Astrocyte of the cerebellum (primary cell): Measurements from ENCODE around the gene SLC25A53.

ENCODE experiments used
- DNase-seq: peaks from one replicate; pipeline ENCODE4 v3.0.0-alpha.2; 2011; ENCODE audit warnings: low read depth
- H3K4me3 ChIP-seq: 2 replicates; pipeline ENCODE4 v1.5.1; 2011; ENCODE audit warnings: mild to moderate bottlenecking, low read depth, low read length, moderate library complexity
- in situ Hi-C: cut with HindIII; loops from 2 replicates; pipeline ENCODE4 v1.10.0; 2017; ENCODE audit warnings: low sequenced_read_pairs
- TF ChIP-seq, protein P1 (sequence below): IDR thresholded peaks from 2 replicates; pipeline ENCODE4 v1.5.1; 2012; ENCODE audit warnings: low read length, low read depth, moderate library complexity, mild to moderate bottlenecking; ENCODE audit errors: missing control alignments

The SLC25A53 gene, protein sequence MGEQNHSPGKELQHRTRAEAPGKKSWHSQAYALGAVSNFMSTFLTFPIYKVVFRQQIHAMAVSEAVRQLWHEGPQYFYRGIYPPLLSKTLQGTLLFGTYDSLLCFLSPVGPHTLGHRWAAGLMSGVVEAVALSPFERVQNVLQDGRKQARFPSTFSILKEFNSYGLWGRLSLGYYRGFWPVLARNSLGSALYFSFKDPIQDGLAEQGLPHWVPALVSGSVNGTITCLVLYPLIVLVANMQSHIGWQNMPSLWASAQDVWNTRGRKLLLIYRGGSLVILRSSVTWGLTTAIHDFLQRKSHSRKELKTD

DNA sequence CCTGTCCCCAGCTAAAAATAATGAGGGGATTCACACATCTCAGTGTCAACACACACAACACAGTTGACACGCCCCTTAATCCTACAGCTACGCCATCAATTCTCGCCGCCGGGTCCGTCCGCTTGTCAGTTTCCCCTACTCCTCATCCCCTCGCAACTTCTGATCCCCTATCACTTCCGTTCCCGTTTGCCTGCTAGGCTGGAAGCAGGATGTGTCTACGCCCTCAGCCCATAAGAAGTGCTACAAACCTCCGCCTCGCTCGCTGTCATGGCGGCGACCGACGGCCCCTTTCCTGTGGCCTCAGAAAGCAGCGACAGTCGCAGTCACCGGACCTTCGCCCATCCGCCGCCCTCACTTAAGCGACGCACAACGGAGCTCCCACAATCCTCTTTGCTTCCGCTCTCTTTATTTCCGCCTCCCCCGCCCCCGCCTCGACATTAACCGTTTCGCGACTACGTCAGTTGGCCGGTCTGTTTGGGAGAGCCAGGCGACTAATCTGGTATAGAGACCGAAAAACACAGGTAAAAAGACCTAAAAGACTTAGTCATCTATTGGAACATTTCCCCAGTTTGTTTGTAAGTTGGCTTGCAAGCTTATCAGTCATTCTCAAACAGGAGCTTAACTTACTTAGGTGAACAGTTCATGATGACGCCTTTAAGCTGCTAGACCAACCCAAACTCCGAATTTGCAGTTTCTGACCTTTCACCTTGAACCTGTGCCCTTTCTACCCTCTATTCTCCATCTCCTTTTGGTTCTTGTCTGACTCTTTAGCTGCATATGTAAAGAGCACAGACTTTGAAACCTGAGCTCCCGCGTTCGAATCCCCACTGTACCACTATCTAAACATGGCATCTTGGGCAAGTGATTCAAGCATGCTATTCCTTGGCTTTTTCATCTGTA, at the start of gene SLC25A53:
TSS of gene SLC25A53 (minus strand) at position 380 of the 900 bp plus-strand sequence. CDS start 51,752 bp downstream, outside the sequence.
- peak; percentile 35 for DNase-seq
- in situ Hi-C loops = no loop called here

DNA sequence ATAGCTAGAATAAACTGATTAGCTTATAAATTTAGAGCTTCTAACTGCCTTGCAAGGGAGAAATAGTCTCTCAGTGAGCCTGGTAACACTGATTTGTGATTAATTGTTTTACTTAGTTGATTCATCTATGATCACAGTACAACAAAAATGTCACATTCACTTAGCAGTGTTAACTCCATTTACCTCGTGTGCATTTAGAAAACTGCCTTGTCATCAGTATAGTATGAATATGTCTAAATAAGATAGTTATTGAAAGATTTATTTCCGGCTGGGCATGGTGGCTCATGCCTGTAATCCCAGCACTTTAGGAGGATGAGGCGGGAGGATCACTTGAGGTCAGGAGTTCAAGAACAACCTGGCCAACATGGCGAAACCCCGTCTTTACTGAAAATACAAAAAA, 48.7 kb upstream of the SLC25A53 start:
- in situ Hi-C loops = no loop called here
- no peak for DNase-seq
- TF ChIP-seq, protein P1, sequence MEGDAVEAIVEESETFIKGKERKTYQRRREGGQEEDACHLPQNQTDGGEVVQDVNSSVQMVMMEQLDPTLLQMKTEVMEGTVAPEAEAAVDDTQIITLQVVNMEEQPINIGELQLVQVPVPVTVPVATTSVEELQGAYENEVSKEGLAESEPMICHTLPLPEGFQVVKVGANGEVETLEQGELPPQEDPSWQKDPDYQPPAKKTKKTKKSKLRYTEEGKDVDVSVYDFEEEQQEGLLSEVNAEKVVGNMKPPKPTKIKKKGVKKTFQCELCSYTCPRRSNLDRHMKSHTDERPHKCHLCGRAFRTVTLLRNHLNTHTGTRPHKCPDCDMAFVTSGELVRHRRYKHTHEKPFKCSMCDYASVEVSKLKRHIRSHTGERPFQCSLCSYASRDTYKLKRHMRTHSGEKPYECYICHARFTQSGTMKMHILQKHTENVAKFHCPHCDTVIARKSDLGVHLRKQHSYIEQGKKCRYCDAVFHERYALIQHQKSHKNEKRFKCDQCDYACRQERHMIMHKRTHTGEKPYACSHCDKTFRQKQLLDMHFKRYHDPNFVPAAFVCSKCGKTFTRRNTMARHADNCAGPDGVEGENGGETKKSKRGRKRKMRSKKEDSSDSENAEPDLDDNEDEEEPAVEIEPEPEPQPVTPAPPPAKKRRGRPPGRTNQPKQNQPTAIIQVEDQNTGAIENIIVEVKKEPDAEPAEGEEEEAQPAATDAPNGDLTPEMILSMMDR = no peak
- no peak overlapping the region for H3K4me3 ChIP-seq

More for the DNA sequence above, at the start of gene SLC25A53:
- peak within 1 kb of the TSS; percentile 67 for H3K4me3 ChIP-seq
- TF ChIP-seq, protein P1 = no peak

DNA sequence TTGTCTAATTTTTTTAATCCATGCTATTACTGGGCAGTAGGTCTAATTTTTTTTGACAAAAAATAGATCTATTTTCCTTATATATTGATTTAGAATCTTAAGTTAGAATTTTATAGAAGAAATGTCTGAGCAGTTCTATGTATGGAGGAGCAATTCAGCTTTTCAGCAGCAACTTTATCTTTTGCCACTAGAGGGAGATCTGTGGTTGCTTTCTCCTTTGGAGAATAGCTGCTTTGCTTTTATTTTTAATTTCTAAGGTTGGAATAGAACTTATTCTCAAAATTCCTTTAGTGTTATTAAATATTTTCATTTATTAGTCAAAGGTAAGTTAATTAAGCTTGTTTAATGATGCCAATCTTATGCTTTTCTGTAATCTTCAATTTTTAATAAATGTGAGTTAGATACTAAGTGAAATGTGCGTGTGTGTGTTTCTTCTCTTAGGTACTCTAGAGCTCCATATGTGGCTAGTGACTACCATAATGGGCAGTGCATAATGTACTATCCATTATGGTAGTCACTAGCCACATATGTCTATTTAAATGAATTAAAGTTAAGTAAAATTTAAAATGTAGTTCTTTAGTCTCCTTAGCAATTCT, 38.8 kb upstream of the SLC25A53 start:
- TF ChIP-seq, protein P1 = peak; percentile 81
- in situ Hi-C loops = no loop called here
- H3K4me3 ChIP-seq = no peak overlapping the region
- peak; percentile 2 for DNase-seq

DNA sequence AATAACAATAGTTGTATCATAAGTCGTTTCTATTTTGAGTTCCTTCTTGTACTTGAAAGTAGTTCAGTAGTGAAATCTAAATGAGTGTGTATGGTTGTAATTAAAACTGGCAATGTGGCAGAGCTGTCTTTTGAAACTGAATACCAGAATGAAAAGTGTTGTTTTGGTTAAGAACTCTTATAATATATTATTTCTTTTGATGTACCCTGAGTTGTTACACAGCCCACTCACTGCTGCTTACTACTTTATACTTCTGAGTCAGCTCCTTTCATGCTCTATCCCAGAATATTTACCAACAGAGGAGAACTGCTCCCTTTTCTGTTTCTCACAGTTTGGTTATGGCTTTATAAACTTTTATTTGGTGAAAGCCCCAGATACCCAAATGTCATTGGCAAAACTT, 38.2 kb upstream of the SLC25A53 start:
- in situ Hi-C loops = no loop called here
- DNase-seq = no peak
- no peak overlapping the region for H3K4me3 ChIP-seq
- TF ChIP-seq, protein P1 = no peak

DNA sequence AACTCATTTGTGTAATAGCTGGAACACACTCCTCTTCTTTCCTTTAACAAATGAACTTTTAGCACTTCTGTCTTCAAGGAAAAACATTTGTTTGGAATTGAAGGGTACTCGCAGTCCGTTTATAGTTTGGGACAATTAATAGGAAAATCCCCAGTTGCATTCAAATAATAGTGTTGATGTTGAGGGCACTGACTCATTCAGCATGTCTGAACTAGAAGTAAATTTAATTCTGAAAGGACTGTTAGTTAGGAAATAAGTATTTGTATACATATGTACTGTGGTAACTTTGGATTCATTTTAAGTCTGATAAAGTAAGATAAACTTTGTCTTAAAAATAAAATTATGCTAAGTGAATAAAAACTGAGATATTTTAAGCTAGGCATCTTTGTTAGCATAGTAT, 36.7 kb upstream of the SLC25A53 start:
- no peak for DNase-seq
- in situ Hi-C loops = no loop called here
- H3K4me3 ChIP-seq = no peak overlapping the region
- TF ChIP-seq, protein P1 = no peak

DNA sequence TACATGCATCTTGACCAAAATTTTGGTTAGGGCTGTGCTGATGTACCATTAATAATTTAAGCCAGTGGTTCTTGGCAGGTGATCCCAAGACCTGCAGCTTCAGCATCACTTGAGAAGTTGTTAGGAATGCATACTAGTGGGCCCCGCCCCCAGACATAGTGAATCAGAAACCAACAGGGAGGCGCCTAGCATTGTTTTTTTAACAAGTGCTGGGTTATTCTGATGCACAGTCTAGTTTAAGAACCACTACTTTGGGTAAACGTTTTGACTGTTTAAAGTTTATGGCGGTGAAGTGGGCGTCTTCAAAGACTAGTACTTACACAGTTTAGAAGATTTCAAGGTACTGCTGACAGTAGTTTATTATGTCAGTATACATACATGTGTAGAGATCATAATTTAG, 33.0 kb upstream of the SLC25A53 start:
- in situ Hi-C loops = no loop called here
- TF ChIP-seq, protein P1 = no peak
- DNase-seq = no peak
- no peak overlapping the region for H3K4me3 ChIP-seq
